ENCODE data around the gene SYTL1. TPM values are rescaled to one million over a fixed set of nuclear protein-coding genes. Genes with fewer than 3 reads are reported as not detected.
A peak's percentile ranks its signal among the peaks of the same experiment; 100 is the strongest.

The SYTL1 gene
- total RNA-seq, 1 experiment from 2014 or later, result 75.9 TPM

GRCh38 chr1:27402349-27402754 lies 60.5 kb downstream of the SYTL1 start:
- no peak overlapping the region for H3K4me2 ChIP-seq (ENCODE audit: low read length)
- no peak for DNase-seq (ENCODE audit: low read depth, low spot score)
- ATAC-seq, result peak; percentile 71
- no peaks in the 10 kb centered on the region for H4K20me1 ChIP-seq (ENCODE audit: insufficient read depth)
- H3K79me2 ChIP-seq (ENCODE audit: insufficient read depth, low read length), result no peaks in the 10 kb centered on the region
- intact Hi-C loops (cut with micrococcal nuclease), result no loop called here
- no peaks in the 10 kb centered on the region for H3K9me2 ChIP-seq (ENCODE audit: insufficient read depth)
- TF ChIP-seq YY1 (IDR thresholded peaks at IDR 0.05; ENCODE audit: extremely low read depth, insufficient replicate concordance, low read depth, low read length) (no peak), RAD21 (IDR thresholded peaks at IDR 0.05; ENCODE audit: low read depth) (peak; percentile 63), ZNF274 (IDR thresholded peaks at IDR 0.05; ENCODE audit: low read depth, low read length) (no peak), ATF3 (IDR thresholded peaks at IDR 0.05) (no peak), CTCF (IDR thresholded peaks at IDR 0.05 in 2 of 3, conservative IDR thresholded peaks at IDR 0.05 in 1 of 3; ENCODE audit: borderline replicate concordance in 1 of 3, insufficient read depth in 1 of 3, low read depth in 2 of 3, low read length in 2 of 3) (peak; percentile 40 to 54 (median 43); a peak in 4 of 6 replicates), TCF7L2 (IDR thresholded peaks at IDR 0.05; ENCODE audit: borderline replicate concordance, extremely low read depth, insufficient read depth, insufficient read length) (no peak), CEBPB (IDR thresholded peaks at IDR 0.05; ENCODE audit: low read depth) (no peak)
- H3K9me3 ChIP-seq (ENCODE audit: control insufficient read depth in 1 of 2, insufficient read depth in 1 of 2, low read depth in 1 of 2, low read length in 2 of 2), result no peaks in the 10 kb centered on the region
- RAD21 ChIA-PET (ENCODE audit: low non-redundant PET in 1 of 2, low total read pairs in 2 of 2, uncharacterized antibody in 2 of 2, unreplicated experiment in 2 of 2), result interaction anchor here in 1 of 2 experiments (0.6 kb wide), 1 partner anchor 98 kb away, joined by 3 read pairs; no protein-coding TSS in a partner anchor
- BruUV-seq (replicated peaks), result no TSS peak
- CTCF ChIA-PET, result interaction anchor here (1.0 to 1.4 kb wide), 2 partner anchors 17 to 155 kb away, joined by 3 read pairs; no protein-coding TSS in a partner anchor
- H3K4me1 ChIP-seq (ENCODE audit: control insufficient read depth in 1 of 2, insufficient read depth in 2 of 2, low read length in 2 of 2), result peaks cover 0 to 10% of the 10 kb centered on the region in 2 experiments; a peak in 2 of 4 replicates
- H2AFZ ChIP-seq (ENCODE audit: low read depth, low read length, poor library complexity, severe bottlenecking), result no peak overlapping the region
- no peak overlapping the region for H3K4me3 ChIP-seq (replicated peaks in 1 of 2; ENCODE audit: low read depth in 1 of 2, low read length in 2 of 2)
- no peaks in the 10 kb centered on the region for H3K27me3 ChIP-seq (ENCODE audit: insufficient read depth, low read length)
- no peak overlapping the region for H3K9ac ChIP-seq (ENCODE audit: low read length)
- H3K27ac ChIP-seq (ENCODE audit: low read depth, low read length), result no peak overlapping the region
- H3K36me3 ChIP-seq (ENCODE audit: control insufficient read depth in 1 of 2, insufficient read depth in 2 of 2, low read length in 2 of 2), result no peaks in the 10 kb centered on the region; a peak in 1 of 4 replicates
- POLR2A ChIA-PET, result no interaction called here
